NCI-H1930 (cell line): ENCODE data around the gene IFITM10.
"Not testable (repeated sequence)": the region's sequence is repeated elsewhere in the genome, so short reads cannot be mapped to it uniquely, and the experiment has no call there.

Experiments used
- DNase-seq, 2 experiments: peaks; one replicate each; lab custom pipeline; 2025; lab: John Stamatoyannopoulos, UW

The IFITM10 gene

GRCh38 chr11:1691878-1692707 is 58.3 kb downstream of the IFITM10 start:
- DNase-seq, result no peak

GRCh38 chr11:1691026-1691877 is 59.1 kb downstream of the IFITM10 start:
- no peak for DNase-seq

DNA sequence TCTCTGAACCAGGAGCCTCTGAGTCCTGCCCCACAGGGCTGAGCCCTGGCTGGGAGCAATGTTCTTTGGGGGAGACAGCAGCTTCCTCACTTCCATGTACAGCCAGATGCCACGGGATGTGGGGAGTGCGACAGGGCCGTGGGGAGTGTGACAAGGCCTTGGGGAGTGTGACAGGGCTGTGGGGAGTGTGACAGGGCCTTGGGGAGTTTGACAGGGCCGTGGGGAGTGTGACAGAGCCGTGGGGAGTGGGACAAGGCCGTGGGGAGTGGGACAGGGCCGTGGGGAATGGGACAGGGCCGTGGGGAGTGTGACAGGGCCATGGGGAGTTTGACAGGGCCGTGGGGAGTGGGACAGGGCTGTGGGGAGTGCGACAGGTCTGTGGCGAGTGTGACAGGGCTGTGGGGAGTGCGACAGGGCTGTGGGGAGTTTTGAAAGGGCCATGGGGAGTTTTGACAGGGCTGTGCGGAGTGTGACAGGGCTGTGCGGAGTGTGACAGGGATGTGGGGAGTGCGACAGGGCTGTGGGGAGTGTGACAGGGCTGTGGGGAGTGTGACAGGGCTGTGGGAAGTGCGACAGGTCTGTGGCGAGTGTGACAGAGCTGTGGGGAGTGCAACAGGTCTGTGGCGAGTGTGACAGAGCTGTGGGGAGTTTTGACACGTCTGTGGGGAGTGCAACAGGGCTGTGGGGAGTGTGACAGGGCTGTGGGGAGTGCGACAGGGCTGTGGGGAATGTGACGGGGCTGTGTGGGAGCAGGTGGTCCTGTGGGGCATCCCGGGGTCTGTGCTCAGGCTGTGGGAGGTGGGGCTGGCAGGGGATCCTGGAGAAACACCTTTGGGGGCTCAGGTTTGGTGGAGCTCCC is 60.0 kb downstream of the IFITM10 start:
- DNase-seq, result no peak

GRCh38 chr11:1689250-1690166 is 60.9 kb downstream of the IFITM10 start:
- not testable (repeated sequence) for DNase-seq

DNA sequence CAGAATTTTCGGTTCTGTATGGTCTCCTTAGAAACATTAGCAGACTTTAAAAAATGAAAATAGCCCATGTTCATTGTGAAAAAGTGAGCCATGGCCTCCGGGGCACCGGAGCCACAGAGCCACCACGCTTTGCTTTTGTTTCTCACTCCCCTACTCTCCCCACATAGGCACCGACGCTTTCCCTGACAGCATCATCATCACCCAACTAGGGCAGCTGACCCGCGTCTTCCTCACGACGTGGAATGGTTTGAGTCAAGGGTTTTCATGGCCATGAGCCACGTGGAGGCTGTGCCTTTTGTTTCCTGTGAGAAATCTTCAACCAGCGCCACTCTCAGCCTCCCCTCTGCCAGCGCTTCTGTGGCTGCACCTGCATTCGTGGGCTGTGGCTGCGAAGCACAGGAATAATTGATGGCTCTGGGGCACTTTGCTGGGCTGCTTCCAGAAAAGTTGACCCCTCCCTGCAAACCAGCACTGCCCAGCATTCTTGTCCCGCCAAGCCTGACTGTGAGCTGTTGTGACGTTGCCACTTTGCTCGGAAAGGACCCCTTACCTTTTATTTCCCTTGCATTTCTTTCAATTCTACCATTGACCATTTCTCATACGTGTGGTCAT is 62.0 kb downstream of the IFITM10 start:
- DNase-seq, result not testable (repeated sequence)

GRCh38 chr11:1686220-1686619 is 64.2 kb downstream of the IFITM10 start:
- not testable (repeated sequence) for DNase-seq

DNA sequence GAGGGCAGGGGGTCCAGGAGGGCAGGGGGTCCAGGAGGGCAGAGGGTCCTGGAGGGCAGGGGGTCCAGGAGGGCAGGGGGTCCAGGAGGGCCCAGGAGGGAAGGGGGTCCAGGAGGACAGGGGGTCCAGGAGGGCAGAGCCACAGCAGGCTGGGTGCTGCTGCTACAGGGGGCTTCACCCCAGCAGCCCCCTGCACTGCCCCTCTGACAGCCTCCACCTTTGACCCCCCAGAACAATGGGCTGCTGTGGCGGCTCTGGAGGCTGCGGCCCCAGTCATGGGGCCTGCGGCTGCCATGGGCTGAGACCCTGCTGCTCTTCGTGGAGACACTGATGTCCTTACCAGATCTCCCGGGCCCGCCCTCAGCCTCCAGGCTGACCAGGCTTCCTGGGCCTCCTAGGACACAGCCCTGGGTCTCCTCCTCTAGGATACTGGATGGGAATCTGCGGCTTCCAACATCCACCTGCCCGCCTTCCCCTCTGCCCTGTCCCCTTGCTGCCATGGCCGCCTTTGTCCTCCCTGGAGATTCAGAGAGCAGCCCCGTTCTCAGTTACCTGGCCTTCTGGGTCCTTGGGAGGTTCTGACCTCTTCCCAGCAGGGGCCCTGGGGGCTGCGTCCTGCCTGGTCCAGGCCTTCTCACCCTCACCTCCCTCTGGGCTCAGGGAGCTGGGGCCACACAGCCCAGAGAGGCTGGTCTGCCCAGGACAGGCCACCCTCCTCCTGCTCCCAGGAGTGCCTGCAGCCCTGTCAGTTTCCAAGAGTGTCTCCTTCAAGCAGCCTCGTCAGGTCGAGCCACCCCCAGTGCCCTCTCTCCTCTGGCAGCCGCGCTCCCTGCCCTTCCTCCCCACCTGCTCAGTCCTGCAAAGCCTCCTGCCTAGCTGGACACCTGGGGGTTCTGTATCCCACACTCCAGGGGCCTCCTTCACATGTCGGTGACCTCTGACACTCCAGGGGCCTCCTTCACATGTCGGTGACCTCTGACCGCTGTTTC is 65.2 kb downstream of the IFITM10 start:
- DNase-seq, result not testable (repeated sequence)

DNA sequence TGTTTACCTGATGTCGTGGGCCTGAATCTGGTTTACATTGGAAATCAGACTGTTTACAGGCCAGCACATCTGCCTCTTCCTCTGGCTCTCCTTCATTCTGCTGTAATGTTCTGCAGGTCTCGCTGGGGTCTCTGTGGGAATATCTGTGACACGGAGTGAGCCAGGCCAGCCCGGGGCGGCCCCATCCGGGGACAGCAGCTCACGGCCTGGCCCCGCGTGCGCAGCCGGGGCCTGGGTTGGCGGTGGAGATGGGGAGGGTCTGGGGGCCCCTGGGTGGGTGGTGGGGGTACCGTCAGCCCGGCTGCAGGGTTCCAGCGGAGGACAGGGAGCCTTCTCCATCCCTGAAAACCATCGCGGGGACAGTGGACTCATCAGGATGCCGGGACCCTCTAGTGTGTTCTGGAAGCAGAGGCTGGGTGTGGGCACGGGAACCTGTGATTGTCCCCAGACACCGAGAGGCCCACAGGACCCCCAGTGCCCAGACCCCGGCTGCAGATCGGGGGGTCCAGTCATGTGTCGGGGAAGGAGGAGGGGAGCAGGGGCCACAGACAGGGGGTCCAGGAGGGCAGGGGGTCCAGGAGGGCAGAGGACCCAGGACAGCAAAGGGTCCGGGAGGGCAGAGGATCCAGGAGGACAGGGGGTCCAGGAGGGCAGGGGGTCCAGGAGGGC is 66.4 kb downstream of the IFITM10 start:
- not testable (repeated sequence) for DNase-seq

GRCh38 chr11:1683216-1683615 is 67.2 kb downstream of the IFITM10 start:
- DNase-seq, result not testable (repeated sequence)
